H9 (cell line): ENCODE results near the gene CDHR5. TPM values are rescaled to one million over a fixed set of nuclear protein-coding genes. Genes with fewer than 3 reads are reported as not detected.

Experiments
- DNase-seq: peaks from one replicate; pipeline ENCODE4 v3.0.0-alpha.2; 2017
- H2AFZ ChIP-seq: one replicate; pipeline ENCODE4 v1.6.1; 2013; ENCODE audit warnings: mild to moderate bottlenecking, low read length, control low read depth, moderate library complexity
- H2AK5ac ChIP-seq: 2 replicates; pipeline ENCODE4 v1.6.1; 2013; ENCODE audit warnings: low read length, control low read depth, mixed read lengths; ENCODE audit not compliant: insufficient read length
- H2BK120ac ChIP-seq: one replicate; pipeline ENCODE4 v1.6.1; 2013; ENCODE audit warnings: low read depth, mild to moderate bottlenecking, low read length, control low read depth, inconsistent platforms; ENCODE audit not compliant: poor library complexity, severe bottlenecking
- H2BK12ac ChIP-seq: 2 replicates; pipeline ENCODE4 v1.6.1; 2013; ENCODE audit warnings: low read length, control low read depth, mixed read lengths, low read depth; ENCODE audit not compliant: insufficient read length
- H2BK15ac ChIP-seq: 2 replicates; pipeline ENCODE4 v1.6.1; 2013; ENCODE audit warnings: low read depth, low read length, control low read depth
- H2BK20ac ChIP-seq: one replicate; pipeline ENCODE4 v1.6.1; 2013; ENCODE audit warnings: low read depth, mild to moderate bottlenecking, low read length, control low read depth, inconsistent platforms; ENCODE audit not compliant: poor library complexity, severe bottlenecking
- H2BK5ac ChIP-seq: 2 replicates; pipeline ENCODE4 v1.6.1; 2013; ENCODE audit warnings: low read length, control low read depth, mixed read lengths; ENCODE audit not compliant: insufficient read length
- H3K14ac ChIP-seq: 2 replicates; pipeline ENCODE4 v1.6.1; 2013; ENCODE audit warnings: low read length, control low read depth; ENCODE audit not compliant: insufficient read depth
- H3K18ac ChIP-seq: 2 replicates; pipeline ENCODE4 v1.6.1; 2013; ENCODE audit warnings: low read depth, mild to moderate bottlenecking, mixed read lengths, low read length, control low read depth; ENCODE audit not compliant: insufficient read length
- H3K23ac ChIP-seq: 2 replicates; pipeline ENCODE4 v1.6.1; 2013; ENCODE audit warnings: low read length, control low read depth, mixed read lengths, low read depth; ENCODE audit not compliant: insufficient read length
- H3K23me2 ChIP-seq: 2 replicates; pipeline ENCODE4 v1.6.1; 2013; ENCODE audit warnings: low read depth, mild to moderate bottlenecking, mixed read lengths, low read length, control low read depth; ENCODE audit not compliant: insufficient read length, poor library complexity, severe bottlenecking
- H3K27ac ChIP-seq: 2 replicates; pipeline ENCODE4 v1.5.1; 2013; ENCODE audit warnings: low read length, control low read depth, mixed read lengths, low read depth; ENCODE audit not compliant: insufficient read length
- H3K27me3 ChIP-seq: 2 replicates; pipeline ENCODE4 v1.6.1; 2013; ENCODE audit warnings: low read length, control low read depth, inconsistent platforms; ENCODE audit not compliant: insufficient read depth
- H3K4ac ChIP-seq: 2 replicates; pipeline ENCODE4 v1.6.1; 2013; ENCODE audit warnings: low read depth, mild to moderate bottlenecking, control low read depth, inconsistent platforms, low read length, moderate library complexity
- H3K4me1 ChIP-seq: 2 replicates; pipeline ENCODE4 v1.6.1; 2013; ENCODE audit warnings: low read length, control low read depth, inconsistent platforms; ENCODE audit not compliant: insufficient read depth
- H3K4me2 ChIP-seq: 2 replicates; pipeline ENCODE4 v1.6.1; 2013; ENCODE audit warnings: low read length, control low read depth, mixed read lengths; ENCODE audit not compliant: insufficient read length, insufficient read depth
- H3K56ac ChIP-seq: 2 replicates; pipeline ENCODE4 v1.6.1; 2013; ENCODE audit warnings: low read depth, mild to moderate bottlenecking, mixed read lengths, low read length, control low read depth; ENCODE audit not compliant: insufficient read length
- H3K79me1 ChIP-seq: 2 replicates; pipeline ENCODE4 v1.6.1; 2013; ENCODE audit warnings: low read depth, mild to moderate bottlenecking, moderate library complexity, low read length, control low read depth, inconsistent platforms; ENCODE audit not compliant: insufficient read depth, poor library complexity, severe bottlenecking
- H3K79me2 ChIP-seq: 2 replicates; pipeline ENCODE4 v1.6.1; 2013; ENCODE audit warnings: low read length, control low read depth, inconsistent platforms; ENCODE audit not compliant: insufficient read depth
- H3K9ac ChIP-seq: 2 replicates; pipeline ENCODE4 v1.6.1; 2013; ENCODE audit warnings: low read length, control low read depth, mixed read lengths; ENCODE audit not compliant: insufficient read length; ENCODE audit errors: extremely low read depth
- H3K9me3 ChIP-seq: one replicate; pipeline ENCODE4 v1.6.1; 2013; ENCODE audit warnings: low read depth, low read length, inconsistent platforms; ENCODE audit not compliant: control insufficient read depth
- H3T11ph ChIP-seq: one replicate; pipeline ENCODE4 v1.6.1; 2013; ENCODE audit warnings: mild to moderate bottlenecking, low read length, control low read depth, inconsistent platforms
- H4K20me1 ChIP-seq: one replicate; pipeline ENCODE4 v1.6.1; 2013; ENCODE audit not compliant: control insufficient read depth, insufficient read length, insufficient read depth
- H4K5ac ChIP-seq: 2 replicates; pipeline ENCODE4 v1.6.1; 2013; ENCODE audit warnings: low read depth, mild to moderate bottlenecking, mixed read lengths, low read length, control low read depth; ENCODE audit not compliant: insufficient read length
- H4K8ac ChIP-seq: replicated peaks from 2 replicates; pipeline ENCODE4 v1.6.1; 2013; ENCODE audit warnings: low read length, control low read depth, mixed read lengths, low read depth; ENCODE audit not compliant: insufficient read length
- H4K91ac ChIP-seq: 2 replicates; pipeline ENCODE4 v1.6.1; 2013; ENCODE audit warnings: low read depth, mild to moderate bottlenecking, moderate library complexity, mixed read lengths, low read length, control low read depth; ENCODE audit not compliant: insufficient read length
- H3K27ac Mint-ChIP-seq, 3 experiments: 2 replicates in 2 of 3; 3 replicates in 1 of 3; pipeline ENCODE4 v1.8.0; 2020 to 2021; ENCODE audit warnings: mixed read lengths in 3 of 3, mild to moderate bottlenecking in 1 of 3, moderate library complexity in 1 of 3
- H3K27me3 Mint-ChIP-seq: 2 replicates; pipeline ENCODE4 v1.8.0; 2021; ENCODE audit warnings: low read depth, mild to moderate bottlenecking, moderate library complexity, mixed read lengths
- H3K36me3 Mint-ChIP-seq, 3 experiments: 2 replicates in 2 of 3; 3 replicates in 1 of 3; pipeline ENCODE4 v1.8.0; 2020 to 2021; ENCODE audit warnings: low read depth in 3 of 3, mixed read lengths in 3 of 3; ENCODE audit not compliant: insufficient read depth in 1 of 3
- H3K4me1 Mint-ChIP-seq, 2 experiments: 2 replicates each; pipeline ENCODE4 v1.8.0; 2020; ENCODE audit warnings: mixed read lengths in 2 of 2
- H3K4me3 Mint-ChIP-seq, 2 experiments: 2 replicates in 1 of 2; 3 replicates in 1 of 2; pipeline ENCODE4 v1.8.0; 2020 to 2021; ENCODE audit warnings: mild to moderate bottlenecking in 2 of 2, mixed read lengths in 2 of 2, moderate library complexity in 1 of 2
- H3K9me3 Mint-ChIP-seq, 2 experiments: 2 replicates in 1 of 2; 3 replicates in 1 of 2; pipeline ENCODE4 v1.8.0; 2020; ENCODE audit warnings: mild to moderate bottlenecking in 2 of 2, mixed read lengths in 2 of 2, moderate library complexity in 1 of 2
- CTCF ChIP-seq: fragments of 200-600 bp; sonication (generic); conservative IDR thresholded peaks from 3 replicates; pipeline ENCODE4 v1.8.0; 2021; ENCODE audit warnings: antibody characterized with exemption, mild to moderate bottlenecking
- WGBS: extraction: QIAGEN DNeasy Blood & Tissue Kit; methylation state at CpG from one replicate; pipeline ENCODE4 v1.1.7; 2013; ENCODE audit warnings: missing lambda C conversion rate, low lambda C conversion rate, mixed read lengths; ENCODE audit not compliant: insufficient read length; ENCODE audit errors: extremely low coverage; 5-methylcytosine and 5-hydroxymethylcytosine counted together
- total RNA-seq: library from RNA; stranded (reverse); gene quantifications from 2 replicates; pipeline ENCODE4 v1.2.1, GENCODE V29; 2021

Gene CDHR5
- total RNA-seq, 1 experiment from 2014 or later, result not detected

- H2BK5ac ChIP-seq, result no peak overlapping the region
- H3K36me3 Mint-ChIP-seq, result peaks cover 16 to 47% (median 41%) of the 10 kb centered on the region in 3 experiments; a peak in 6 of 7 replicates
- H2AK5ac ChIP-seq, result no peak overlapping the region
- no peak overlapping the region for H3K4me3 Mint-ChIP-seq
- no peak overlapping the region for H2BK20ac ChIP-seq
- H3K79me2 ChIP-seq, result peaks cover 42% of the 10 kb centered on the region; the same call in 1 of the 2 replicates
- H3K27ac Mint-ChIP-seq, result no peak overlapping the region
- no peak overlapping the region for H4K5ac ChIP-seq
- no peak overlapping the region for H3K56ac ChIP-seq
- no peak overlapping the region for H2BK120ac ChIP-seq
- WGBS, result no CpG with 5 or more reads among the region's 17 CpGs
- H3K9me3 Mint-ChIP-seq, result no peaks in the 10 kb centered on the region
- H3K23me2 ChIP-seq, result peaks cover 7% of the 10 kb centered on the region
- no peak overlapping the region for H3K9ac ChIP-seq
- no peak overlapping the region for H3K4ac ChIP-seq
- no peak overlapping the region for H3K14ac ChIP-seq
- H4K8ac ChIP-seq, result no peak overlapping the region
- peaks cover 11 to 15% of the 10 kb centered on the region in 2 experiments; a peak in 3 of 4 replicates for H3K4me1 Mint-ChIP-seq
- no peak overlapping the region for H3K27ac ChIP-seq
- H3K23ac ChIP-seq, result no peak overlapping the region
- H2AFZ ChIP-seq, result no peak overlapping the region
- no peak overlapping the region for H3T11ph ChIP-seq
- H3K27me3 Mint-ChIP-seq, result no peaks in the 10 kb centered on the region
- no peaks in the 10 kb centered on the region for H3K4me1 ChIP-seq
- no peak overlapping the region for H4K91ac ChIP-seq
- no peak for DNase-seq
- H2BK12ac ChIP-seq, result no peak overlapping the region
- no peak for TF ChIP-seq CTCF
- H3K27me3 ChIP-seq, result no peaks in the 10 kb centered on the region
- no peaks in the 10 kb centered on the region for H3K9me3 ChIP-seq
- H3K18ac ChIP-seq, result no peak overlapping the region
- peaks cover 3% of the 10 kb centered on the region for H4K20me1 ChIP-seq
- no peak overlapping the region for H2BK15ac ChIP-seq
- peaks cover 14% of the 10 kb centered on the region for H3K79me1 ChIP-seq
- H3K4me2 ChIP-seq, result no peak overlapping the region
These were observed 43.0 kb downstream of the CDHR5 start for GRCh38 chr11:581752-582151.
